DLD1 (cell line): ENCODE results near the gene USP50.
"Not testable (repeated sequence)": the region's sequence is repeated elsewhere in the genome, so short reads cannot be mapped to it uniquely, and the experiment has no call there.

Source experiments
- in situ Hi-C: cut with HindIII; loops from 2 replicates; pipeline ENCODE4 v1.10.0; 2017; ENCODE audit warnings: low sequenced_read_pairs

USP50 gene

DNA sequence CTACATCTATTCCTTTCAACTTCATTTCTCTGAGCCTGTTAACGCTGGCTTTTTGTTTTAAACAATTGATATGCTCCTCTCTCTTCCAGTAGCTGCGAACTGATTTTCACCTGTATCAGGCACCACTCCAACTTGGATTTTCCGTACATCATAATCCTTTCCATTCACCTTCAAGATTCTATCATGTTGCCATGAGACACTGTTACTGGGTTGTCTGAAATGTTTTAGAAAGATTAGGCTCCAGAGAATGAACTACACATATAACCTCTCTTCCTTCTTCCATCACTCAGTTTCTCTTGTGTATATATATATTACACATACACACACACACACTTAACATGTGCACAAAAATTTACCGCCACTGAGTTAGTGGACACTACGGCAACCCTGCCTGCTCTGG, at the start of gene USP50:
Gene USP50, minus strand, starts transcription at position 101 of the 400 bp plus-strand sequence. CDS start 141 bp downstream, outside the sequence.
- in situ Hi-C loops, result no loop called here

DNA sequence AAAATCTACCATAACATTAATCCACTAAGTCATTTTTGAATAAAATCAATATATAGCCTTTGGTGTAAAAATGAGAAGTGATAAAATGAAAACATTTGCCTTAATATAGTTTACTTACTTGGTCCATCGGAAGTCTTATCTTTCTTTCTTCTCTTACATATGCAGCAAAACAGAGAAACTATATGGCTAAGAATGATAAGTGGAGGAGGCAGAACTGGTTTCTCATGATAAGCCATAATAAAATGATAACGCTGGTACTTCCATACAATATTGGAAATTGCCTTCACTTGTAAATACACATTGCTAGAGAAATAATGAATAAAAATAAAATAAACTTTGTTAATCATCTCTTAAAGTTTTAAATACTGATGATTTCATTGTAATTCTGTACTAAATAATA, 47.8 kb upstream of the USP50 start:
- in situ Hi-C loops, result no loop called here

DNA sequence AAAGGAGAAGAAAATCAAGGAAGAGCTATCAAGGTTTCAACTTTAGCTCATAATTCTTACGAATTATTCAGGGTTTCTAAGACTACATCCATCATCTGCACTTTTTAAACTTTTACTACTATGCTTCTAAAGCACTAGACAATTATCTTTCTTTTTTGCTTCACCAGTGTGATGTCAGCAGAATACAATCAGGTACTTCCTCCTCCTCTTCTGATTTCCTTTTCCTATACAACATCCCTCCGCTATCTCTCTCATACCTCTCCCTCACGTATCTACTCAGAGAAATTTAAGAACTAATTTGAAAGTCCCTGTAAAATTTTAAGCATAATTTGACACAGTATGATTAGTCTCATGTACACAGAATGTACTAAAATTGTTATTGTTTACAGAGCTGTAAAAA, 47.3 kb upstream of the USP50 start:
- in situ Hi-C loops, result no loop called here

DNA sequence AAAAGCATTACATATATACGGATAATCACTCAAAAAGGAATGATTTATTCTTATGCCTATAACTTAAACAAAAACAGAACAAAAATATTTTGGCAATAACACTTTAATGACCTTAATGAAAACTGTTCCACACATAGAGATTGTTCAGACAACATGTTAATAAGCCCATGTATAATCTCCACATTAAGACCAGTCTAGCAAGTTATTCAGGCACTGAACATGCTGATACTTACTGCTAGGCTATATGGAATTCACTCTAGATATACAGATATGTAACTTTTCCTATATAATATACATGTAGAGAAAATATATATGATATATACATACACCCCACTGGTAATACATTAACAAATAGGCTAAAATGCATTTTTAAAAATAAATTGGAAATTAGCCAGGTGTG, 43.8 kb upstream of the USP50 start:
- in situ Hi-C loops, result no loop called here

GRCh38 chr15:50577492-50577891, 31.0 kb upstream of the USP50 start:
- in situ Hi-C loops, result no loop called here

GRCh38 chr15:50576166-50576565, 29.7 kb upstream of the USP50 start:
- in situ Hi-C loops, result no loop called here

- in situ Hi-C loops, result not testable (repeated sequence)
Observed at GRCh38 chr15:50573842-50574241, 27.4 kb upstream of the USP50 start.

DNA sequence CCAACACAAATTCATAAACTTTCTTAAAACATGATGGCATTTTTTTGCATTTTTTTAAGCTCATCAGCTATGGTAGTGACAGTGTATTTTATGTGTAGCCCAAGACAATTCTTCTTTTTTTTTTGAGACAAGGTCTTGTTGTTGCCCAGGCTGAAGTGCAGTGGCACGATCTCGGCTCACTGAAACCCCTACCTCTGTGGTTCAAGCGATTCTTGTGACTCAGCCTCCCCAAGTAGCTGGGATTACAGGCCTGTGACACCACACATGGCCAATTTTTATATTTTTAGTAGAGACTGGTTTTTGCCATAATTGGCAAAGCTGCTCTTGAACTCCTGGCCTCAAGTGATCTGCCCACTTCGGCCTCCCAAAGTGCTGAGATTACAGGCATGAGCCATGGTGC, 17.3 kb upstream of the USP50 start:
- in situ Hi-C loops, result no loop called here

GRCh38 chr15:50562735-50563640, 16.5 kb upstream of the USP50 start:
- in situ Hi-C loops, result no loop called here

- in situ Hi-C loops, result no loop called here
Observed at GRCh38 chr15:50558012-50558411, 11.5 kb upstream of the USP50 start.

DNA sequence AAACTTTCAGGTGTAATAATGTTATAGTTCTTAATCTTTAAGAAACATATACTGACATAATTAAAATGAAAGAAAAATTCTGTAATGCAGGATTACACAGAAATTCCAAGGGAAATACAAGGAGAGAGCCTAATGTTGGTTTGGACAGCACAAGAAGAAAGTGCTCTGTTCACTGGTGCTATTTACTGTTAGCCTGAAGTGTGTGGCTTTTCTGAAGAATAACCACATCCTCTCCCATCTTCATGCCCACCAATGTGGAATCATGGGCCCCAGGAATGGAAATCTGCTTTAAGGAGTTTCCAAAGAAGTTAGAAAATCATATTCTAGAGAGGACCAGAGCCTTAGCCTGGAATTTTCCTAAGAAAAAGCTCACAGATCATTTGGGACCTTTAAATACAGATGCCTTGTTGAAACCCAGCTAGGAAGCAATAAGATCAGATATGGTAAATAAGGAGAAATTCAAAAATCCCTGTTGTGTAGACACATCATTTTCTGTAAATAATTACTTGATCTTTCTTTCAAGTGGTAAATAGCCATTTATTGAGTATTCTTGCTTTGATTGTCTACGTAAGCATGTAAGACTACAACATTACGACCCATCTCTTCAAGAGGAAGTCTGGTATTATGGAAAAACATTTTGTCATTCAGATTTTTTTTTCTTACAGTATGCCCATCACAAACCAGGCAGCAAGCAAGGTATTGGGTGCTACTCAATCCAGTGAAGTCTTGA, 10.3 kb upstream of the USP50 start:
- in situ Hi-C loops, result no loop called here

DNA sequence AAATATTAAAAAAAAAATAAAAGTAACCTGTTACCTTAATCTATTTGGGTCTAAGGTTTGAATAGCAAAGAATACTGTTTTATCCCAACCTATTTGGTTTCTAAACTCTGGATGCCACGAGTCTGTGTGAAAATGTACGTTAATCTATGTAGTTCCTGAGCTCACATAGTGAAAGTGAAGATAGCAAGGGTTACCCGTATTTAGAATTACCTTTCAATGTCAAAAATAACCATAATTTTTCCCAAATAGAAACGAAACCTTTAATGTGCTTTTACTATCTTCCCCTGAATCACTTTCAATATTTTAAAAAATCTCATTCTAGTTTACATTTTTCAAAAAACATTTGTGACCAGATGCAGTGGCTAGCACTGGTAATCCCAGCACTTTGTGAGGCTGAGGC, 5.8 kb upstream of the USP50 start:
- in situ Hi-C loops, result no loop called here

DNA sequence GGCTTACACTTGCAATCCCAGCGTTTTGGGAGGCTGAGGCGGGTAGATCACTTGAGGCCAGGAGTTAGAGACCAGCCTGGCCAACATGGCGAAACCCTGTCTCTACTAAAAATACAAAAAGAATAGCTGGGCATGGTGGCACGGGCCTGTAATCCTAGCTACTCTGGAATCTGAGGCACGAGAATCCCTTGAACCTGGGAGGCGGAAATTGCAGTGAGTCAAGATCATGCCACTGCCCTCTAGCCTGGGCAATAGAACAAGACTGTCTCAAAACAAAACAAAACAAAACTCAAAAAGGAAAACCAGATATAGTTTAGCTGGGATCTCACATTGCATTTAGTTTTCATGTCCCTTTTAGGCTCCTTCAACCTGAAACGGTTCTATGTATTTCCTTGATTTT, 2.9 kb upstream of the USP50 start:
- in situ Hi-C loops, result no loop called here

DNA sequence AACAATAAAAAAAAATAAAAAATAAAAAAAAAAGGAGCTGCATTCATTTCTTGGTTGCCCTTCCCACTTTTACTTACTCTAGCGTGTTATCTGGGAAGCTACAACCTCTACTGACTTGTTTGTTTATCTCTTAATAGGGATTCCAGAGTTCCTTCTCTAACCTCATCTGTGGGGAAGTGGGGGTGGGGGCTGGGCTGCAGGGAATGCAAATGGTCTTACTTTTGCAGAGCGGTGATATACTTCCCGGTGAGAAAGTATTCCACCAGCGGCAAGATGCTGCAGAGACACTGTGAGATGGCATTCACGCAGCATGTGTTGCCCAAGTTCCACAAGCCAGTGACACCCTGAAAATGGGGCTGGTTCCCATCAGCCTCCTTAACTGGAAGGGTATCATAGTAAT, 2.1 kb downstream of the USP50 start:
- in situ Hi-C loops, result no loop called here

DNA sequence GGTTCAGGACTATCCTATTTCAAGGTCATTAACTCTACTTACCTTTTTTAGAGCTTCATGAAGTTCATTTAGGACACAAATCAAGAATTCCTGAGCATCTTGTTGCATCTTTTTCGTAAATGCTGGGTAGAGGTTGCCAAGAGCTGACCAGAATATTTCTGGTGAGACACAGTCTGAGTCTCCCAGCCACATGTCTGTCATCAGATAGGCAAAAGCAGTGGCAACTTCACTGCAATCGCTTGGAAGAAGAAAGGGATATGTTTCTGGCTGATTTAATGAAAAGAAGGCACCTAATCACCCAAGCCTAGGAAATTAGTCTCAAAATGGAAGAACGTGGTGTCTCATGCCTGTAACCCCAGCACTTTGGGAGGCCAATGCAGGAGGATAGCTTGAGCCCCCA, 2.9 kb downstream of the USP50 start:
- in situ Hi-C loops, result no loop called here

DNA sequence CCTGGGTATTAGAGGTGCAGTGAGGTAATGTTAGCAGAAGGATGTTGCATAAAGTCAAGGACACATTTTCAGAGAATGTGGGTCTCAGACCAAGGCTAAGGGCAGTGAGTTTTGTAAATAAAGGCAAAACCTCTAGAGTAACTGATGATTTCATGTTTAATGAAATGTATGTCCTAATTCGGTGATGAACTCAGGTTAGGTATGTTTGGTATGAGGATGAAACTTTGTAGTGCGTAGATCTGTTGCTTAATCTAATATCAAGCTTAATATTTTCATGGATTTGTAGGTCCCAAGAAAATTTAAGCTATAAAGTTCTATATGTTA, 3.6 kb downstream of the USP50 start:
- in situ Hi-C loops, result no loop called here

GRCh38 chr15:50531766-50532165, 14.7 kb downstream of the USP50 start:
- in situ Hi-C loops, result no loop called here

GRCh38 chr15:50531163-50531562, 15.3 kb downstream of the USP50 start:
- in situ Hi-C loops, result no loop called here

DNA sequence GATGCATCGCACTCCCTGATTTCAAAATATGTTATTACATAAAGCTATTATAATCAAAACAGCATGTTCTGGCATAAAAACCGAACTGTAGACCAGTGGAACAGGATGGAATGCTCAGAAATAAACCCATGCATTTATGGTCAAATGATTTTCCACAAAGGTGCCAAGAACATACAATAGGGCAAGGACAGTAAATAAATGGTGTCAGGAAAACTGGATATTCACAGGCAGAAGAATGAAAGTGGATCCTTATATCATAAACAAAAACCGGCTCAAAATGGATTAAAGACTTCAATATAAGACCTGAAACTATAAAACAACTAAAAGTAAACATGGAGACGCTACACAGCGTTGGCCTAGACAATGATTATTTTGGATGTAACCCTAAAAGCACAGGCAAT, 22.6 kb downstream of the USP50 start:
- in situ Hi-C loops, result no loop called here

- in situ Hi-C loops, result no loop called here
Observed at GRCh38 chr15:50519740-50520425, 26.6 kb downstream of the USP50 start.

DNA sequence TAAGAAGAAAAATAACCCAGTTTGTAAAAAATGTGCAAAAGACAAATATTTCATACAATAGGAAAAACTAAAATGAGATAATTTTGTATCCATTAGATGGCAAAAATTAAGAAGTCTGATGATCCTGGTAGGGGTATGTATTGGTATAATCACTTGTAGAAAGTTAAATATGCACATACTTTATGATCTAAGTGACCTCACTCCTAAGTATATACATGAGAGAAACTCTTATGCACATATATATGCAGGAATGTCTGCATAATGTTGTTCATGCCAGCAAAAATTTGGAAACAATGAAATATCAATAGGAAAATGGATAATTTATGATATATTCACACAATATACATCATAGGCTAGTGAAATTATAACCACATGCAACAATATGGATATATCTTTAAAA, 33.5 kb downstream of the USP50 start:
- in situ Hi-C loops, result no loop called here

DNA sequence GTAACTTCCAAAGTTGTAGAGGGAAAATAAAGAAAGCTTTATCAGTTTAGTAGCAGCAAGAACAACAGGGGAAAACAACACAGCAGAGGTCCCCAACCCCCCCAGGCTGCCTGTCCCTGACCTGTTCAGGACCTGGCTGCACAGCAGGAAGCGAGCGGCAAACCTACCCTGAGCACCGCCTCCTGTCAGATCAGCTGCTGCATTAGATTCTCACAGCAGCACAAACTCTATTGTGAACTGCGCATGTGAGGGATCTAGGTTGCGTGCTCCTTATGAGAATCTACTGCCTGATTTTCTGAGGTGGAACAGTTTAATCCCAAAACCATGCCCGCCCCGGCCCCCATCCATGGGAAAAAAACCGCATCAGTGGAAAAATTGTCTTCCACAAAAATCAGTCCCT, 40.3 kb downstream of the USP50 start:
- in situ Hi-C loops, result no loop called here
